GF-D8 (cell line): ENCODE measurements around the gene LCN15.
"Not testable (repeated sequence)": the region's sequence is repeated elsewhere in the genome, so short reads cannot be mapped to it uniquely, and the experiment has no call there.

Source experiments
- DNase-seq: peaks from one replicate; lab custom pipeline; 2025; lab: John Stamatoyannopoulos, UW

Gene LCN15

GRCh38 chr9:136755302-136756133 lies 8.8 kb downstream of the LCN15 start:
- not testable (repeated sequence) for DNase-seq

GRCh38 chr9:136754626-136755301 lies 9.6 kb downstream of the LCN15 start:
- DNase-seq = no peak

GRCh38 chr9:136754059-136754572 lies 10.2 kb downstream of the LCN15 start:
- DNase-seq = no peak

GRCh38 chr9:136753371-136754058 lies 10.8 kb downstream of the LCN15 start:
- DNase-seq = no peak

GRCh38 chr9:136751814-136752213 lies 12.5 kb downstream of the LCN15 start:
- DNase-seq = no peak

GRCh38 chr9:136751244-136751643 lies 13.1 kb downstream of the LCN15 start:
- peak; percentile 18 for DNase-seq

GRCh38 chr9:136750526-136750925 lies 13.8 kb downstream of the LCN15 start:
- no peak for DNase-seq

- DNase-seq = peak; percentile 48
These were observed 15.4 kb downstream of the LCN15 start for GRCh38 chr9:136748666-136749611.

- no peak for DNase-seq
These were observed 16.1 kb downstream of the LCN15 start, which contains the start of gene LCN6 for GRCh38 chr9:136748201-136748600. LCN6 (minus strand) TSS chr9:136748525; CDS start chr9:136748483, 42 bp downstream.

GRCh38 chr9:136747161-136748060 lies 16.9 kb downstream of the LCN15 start:
- DNase-seq = no peak

GRCh38 chr9:136746621-136747020 lies 17.7 kb downstream of the LCN15 start:
- DNase-seq = no peak

- DNase-seq = no peak
These were observed 18.2 kb downstream of the LCN15 start for GRCh38 chr9:136746155-136746490.

- no peak for DNase-seq
These were observed 18.7 kb downstream of the LCN15 start for GRCh38 chr9:136745389-136746154.

GRCh38 chr9:136744773-136745172 lies 19.5 kb downstream of the LCN15 start:
- no peak for DNase-seq

- no peak for DNase-seq
These were observed 20.6 kb downstream of the LCN15 start for GRCh38 chr9:136743639-136744211.

- DNase-seq = no peak
These were observed 21.5 kb downstream of the LCN15 start, which contains the start of gene LCN10 for GRCh38 chr9:136742591-136743391. LCN10 (minus strand) TSS chr9:136742940; CDS start chr9:136742903, 37 bp downstream.

- no peak for DNase-seq
These were observed 22.3 kb downstream of the LCN15 start for GRCh38 chr9:136741883-136742571.
